SK-N-MC (cell line): ENCODE measurements around the gene ARSI.

Experiments used
- EZH2 ChIP-seq: fragments of 200-600 bp; sonication (generic); IDR thresholded peaks from one replicate; pipeline ENCODE4 v1.6.1; 2017; ENCODE audit warnings: antibody characterized with exemption
- FOXP2 ChIP-seq: optimal IDR thresholded peaks from 2 replicates; pipeline ENCODE3; 2011; ENCODE audit warnings: mild to moderate bottlenecking, moderate library complexity; ENCODE audit not compliant: insufficient read depth; ENCODE audit errors: extremely low read length, control extremely low read depth
- POLR2AphosphoS5 ChIP-seq: IDR thresholded peaks from 2 replicates; pipeline ENCODE4 v1.6.1; 2012; ENCODE audit warnings: mild to moderate bottlenecking, low read depth, low read length, borderline replicate concordance

- TF ChIP-seq EZH2 (no peak), POLR2AphosphoS5 (no peak), FOXP2 (no peak)
Measured at GRCh38 chr5:150291388-150292385, 11.0 kb downstream of the ARSI start.
